Endothelial cell of umbilical vein (primary cell): ENCODE results near the gene HOXA13. TPM values are rescaled to one million over a fixed set of nuclear protein-coding genes. Genes with fewer than 3 reads are reported as not detected.

Source experiments
- BruUV-seq: library from RNA; stranded (reverse); fragments of 400-500 nt; replicated peaks from 2 replicates; lab custom pipeline; 2021; lab: Mats Ljungman, UMichigan
- CTCF ChIA-PET: fragments of 300-600, 350-600 bp; sonication (Branson Sonifier 250); formaldehyde crosslinking; loops from one replicate; lab custom pipeline; 2021; ENCODE audit warnings: antibody characterized with exemption, inconsistent platforms; lab: Charles Lee
- POLR2A ChIA-PET: fragments of 300-600, 350-600 bp; sonication (Branson Sonifier 250); formaldehyde crosslinking; loops from one replicate; lab custom pipeline; 2021; ENCODE audit warnings: antibody characterized with exemption, inconsistent platforms; lab: Charles Lee
- DNase-seq: peaks from one replicate; pipeline ENCODE4 v3.0.0-alpha.2; 2011; ENCODE audit warnings: low read depth, low spot score
- FAIRE-seq: peaks from 2 replicates; lab custom pipeline; 2011; peaks lifted over from hg19 to GRCh38; lab: Jason Lieb, UNC
- H2AFZ ChIP-seq: 2 replicates; pipeline ENCODE4 v1.6.0; 2012; ENCODE audit warnings: low read depth, low read length, control low read depth, inconsistent platforms
- H3K27ac ChIP-seq: 2 replicates; pipeline ENCODE4 v1.5.1; 2011; ENCODE audit warnings: low read depth, mild to moderate bottlenecking, control low read depth, low read length, moderate library complexity; ENCODE audit not compliant: insufficient read depth
- H3K27me3 ChIP-seq, 2 experiments: 2 replicates each; pipeline versions ENCODE4 v1.6.0 to v1.6.1; 2011; ENCODE audit warnings: low read length in 2 of 2, mixed read lengths in 1 of 2; ENCODE audit not compliant: control insufficient read depth in 2 of 2, insufficient read depth in 2 of 2
- H3K36me3 ChIP-seq, 2 experiments: 2 replicates in 1 of 2; 3 replicates in 1 of 2; pipeline ENCODE4 v1.5.1; 2011; ENCODE audit warnings: low read length in 2 of 2, mild to moderate bottlenecking in 1 of 2, moderate library complexity in 1 of 2; ENCODE audit not compliant: control insufficient read depth in 2 of 2, insufficient read depth in 2 of 2; ENCODE audit errors: extremely low read depth in 1 of 2
- H3K4me1 ChIP-seq: 3 replicates; pipeline ENCODE4 v1.5.1; 2011; ENCODE audit warnings: mild to moderate bottlenecking, low read length; ENCODE audit not compliant: control insufficient read depth, insufficient read depth; ENCODE audit errors: extremely low read depth
- H3K4me2 ChIP-seq: 2 replicates; pipeline ENCODE4 v1.6.1; 2011; ENCODE audit warnings: low read length, control low read depth, mixed read lengths; ENCODE audit not compliant: insufficient read depth
- H3K4me3 ChIP-seq, 3 experiments: fragments of 200-600 bp in 1 of 3; sonication (generic), shearing (Covaris generic) in 1 of 3; replicated peaks in 1 of 3; 2 replicates each; pipeline ENCODE4 v1.5.1; 2011 to 2016; ENCODE audit warnings: control low read depth in 3 of 3, low read length in 3 of 3, mild to moderate bottlenecking in 2 of 3, inconsistent platforms in 1 of 3, low read depth in 1 of 3, moderate library complexity in 1 of 3; ENCODE audit not compliant: insufficient read depth in 1 of 3
- H3K79me2 ChIP-seq: 2 replicates; pipeline ENCODE4 v1.6.0; 2012; ENCODE audit warnings: low read length, inconsistent platforms; ENCODE audit not compliant: control insufficient read depth, insufficient read depth
- H3K9ac ChIP-seq: replicated peaks from 2 replicates; pipeline ENCODE3; 2011; ENCODE audit warnings: low read length, control low read depth; ENCODE audit not compliant: insufficient read depth; ENCODE audit errors: extremely low read depth
- H3K9me1 ChIP-seq: replicated peaks from 3 replicates; pipeline ENCODE4 v1.6.0; 2011; ENCODE audit warnings: mild to moderate bottlenecking, low read length; ENCODE audit not compliant: control insufficient read depth, insufficient read depth; ENCODE audit errors: extremely low read depth
- H3K9me3 ChIP-seq: replicated peaks from 2 replicates; pipeline ENCODE4 v1.5.1; 2012; ENCODE audit warnings: low read length, inconsistent platforms; ENCODE audit not compliant: control insufficient read depth, insufficient read depth
- H4K20me1 ChIP-seq: replicated peaks from 2 replicates; pipeline ENCODE3; 2011; ENCODE audit warnings: mild to moderate bottlenecking, low read length; ENCODE audit not compliant: control insufficient read depth, insufficient read depth; ENCODE audit errors: extremely low read depth
- CTCF ChIP-seq, 2 donors: IDR thresholded peaks; 1 replicate in 1 of 2; 2 replicates in 1 of 2; pipeline ENCODE4 v1.5.1; 2011; ENCODE audit warnings: low read length in 2 of 2, mild to moderate bottlenecking in 2 of 2, moderate library complexity in 2 of 2, control low read depth in 1 of 2, inconsistent platforms in 1 of 2, low read depth in 1 of 2; ENCODE audit not compliant: insufficient read depth in 1 of 2; ENCODE audit errors: extremely low read depth in 1 of 2
- EZH2 ChIP-seq: IDR thresholded peaks from 2 replicates; pipeline ENCODE4 v1.6.1; 2012; ENCODE audit warnings: borderline replicate concordance, low read depth, mild to moderate bottlenecking, moderate library complexity, low read length, inconsistent platforms; ENCODE audit not compliant: severe bottlenecking
- FOS ChIP-seq: IDR thresholded peaks from 2 replicates; pipeline ENCODE4 v1.6.1; 2011; ENCODE audit warnings: mild to moderate bottlenecking, low read length, moderate library complexity, borderline replicate concordance; ENCODE audit not compliant: insufficient read depth
- GATA2 ChIP-seq: IDR thresholded peaks from 2 replicates; pipeline ENCODE4 v1.7.0; 2011; ENCODE audit warnings: low read depth, mild to moderate bottlenecking, moderate library complexity, mixed read lengths, low read length; ENCODE audit not compliant: insufficient read length, insufficient read depth
- JUN ChIP-seq: IDR thresholded peaks from 2 replicates; pipeline ENCODE4 v1.6.1; 2011; ENCODE audit warnings: borderline replicate concordance, low read depth; ENCODE audit not compliant: insufficient read length, insufficient read depth
- MAX ChIP-seq: IDR thresholded peaks from 2 replicates; pipeline ENCODE4 v1.6.1; 2011; ENCODE audit not compliant: insufficient read depth, insufficient read length
- MYC ChIP-seq: IDR thresholded peaks from one replicate; pipeline ENCODE4 v1.6.1; 2011; ENCODE audit warnings: mild to moderate bottlenecking, low read depth, low read length
- POLR2A ChIP-seq: IDR thresholded peaks from 2 replicates; pipeline ENCODE4 v1.6.1; 2012; ENCODE audit warnings: low read depth, mild to moderate bottlenecking, control low read depth, low read length
- POLR2AphosphoS5 ChIP-seq: IDR thresholded peaks from 2 replicates; pipeline ENCODE4 v1.6.1; 2012; ENCODE audit warnings: low read depth, mild to moderate bottlenecking, control low read depth, low read length, moderate library complexity; ENCODE audit not compliant: insufficient read depth
- dilution Hi-C: fragments of 300-500 bp; cut with MboI; formaldehyde crosslinking; loops from one replicate; pipeline ENCODE4 v1.15.0; 2019; ENCODE audit warnings: low sequenced_read_pairs; ENCODE audit not compliant: extremely low pct_ligation_motif_present
- intact Hi-C: fragments of 100-400 bp; cut with micrococcal nuclease; formaldehyde crosslinking; loops from one replicate; pipeline ENCODE4 v1.10.0; 2022
- polyA plus RNA-seq, 4 experiments: library from polyadenylated mRNA; depleted of rRNA in 3 of 4; stranded (reverse) in 3 of 4; unstranded in 1 of 4; fragments of >200 nt; gene quantifications; 2 replicates each; pipeline versions ENCODE4 v1.2.1 to v1.2.3, GENCODE V29; 2011 to 2012; ENCODE audit warnings: missing spikeins in 1 of 4
- total RNA-seq: library from RNA; stranded (reverse); gene quantifications from 2 replicates; pipeline ENCODE4 v1.2.3, GENCODE V29; 2021

HOXA13 gene
- total and polyA plus RNA-seq, 2 donors (not counting 3 experiments of a cell fraction or from before 2014, with no cell fraction given) = 0.22 TPM; not detected in 1

GRCh38 chr7:27146491-27147198, 53.2 kb downstream of the HOXA13 start:
- peak overlapping the region; percentile 51 for H3K9ac ChIP-seq
- no peak overlapping the region for H2AFZ ChIP-seq

More at GRCh38 chr7:27146491-27147198, 53.2 kb downstream of the HOXA13 start:
- BruUV-seq = no TSS peak
- H3K27ac ChIP-seq = peak overlapping the region; percentile 64
- H3K4me3 ChIP-seq = peak overlapping the region in 2 of 3 experiments; percentile 33 to 54
- no peaks in the 10 kb centered on the region for H3K9me3 ChIP-seq
- H3K4me1 ChIP-seq = peaks cover 61% of the 10 kb centered on the region
- FAIRE-seq = peak; percentile 35
- POLR2A ChIA-PET = interaction anchor here (1.6 kb wide), 1 partner anchor 14 kb away, joined by 4 read pairs; no protein-coding TSS in a partner anchor
- dilution Hi-C loops (no loop called here), intact Hi-C loops (no loop called here)
- CTCF ChIA-PET = interaction anchor here (0.7 to 7.0 kb wide), 7 partner anchors 11 to 776 kb away, joined by 3 to 68 read pairs (median 23); partner anchors contain the start of gene HOXA7
- peaks cover 97% of the 10 kb centered on the region for H3K79me2 ChIP-seq
- no peaks in the 10 kb centered on the region for H3K9me1 ChIP-seq
- no peaks in the 10 kb centered on the region for H3K27me3 ChIP-seq
- peak overlapping the region; percentile 76 for H3K4me2 ChIP-seq
- no peaks in the 10 kb centered on the region for H4K20me1 ChIP-seq
- peaks cover 0 to 16% of the 10 kb centered on the region in 2 experiments for H3K36me3 ChIP-seq
- TF ChIP-seq POLR2AphosphoS5 (no peak), MAX (no peak), JUN (no peak), CTCF (IDR thresholded peaks at IDR 0.05; ENCODE audit: extremely low read depth in 1 of 2, insufficient read depth in 1 of 2, low read depth in 1 of 2, low read length in 2 of 2) (no peak), FOS (no peak), EZH2 (no peak), POLR2A (no peak), MYC (no peak), GATA2 (no peak)
- DNase-seq = no peak
